ENCODE measurements around the gene PTPRJ. TPM values are rescaled to one million over a fixed set of nuclear protein-coding genes. Genes with fewer than 3 reads are reported as not detected.

The PTPRJ gene
- total RNA-seq, 1 experiment from 2014 or later, result 0.30 TPM

GRCh38 chr11:48101958-48102357 is 121.6 kb downstream of the PTPRJ start:
- DNase-seq (ENCODE audit: unreplicated experiment), result no peak
- Mint-ChIP-seq H3K4me1 (ENCODE audit: insufficient read depth, unreplicated experiment) (peaks cover 2% of the 10 kb centered on the region), H3K27me3 (ENCODE audit: insufficient read depth, unreplicated experiment) (no peaks in the 10 kb centered on the region), H3K9me3 (ENCODE audit: unreplicated experiment) (no peaks in the 10 kb centered on the region), H3K36me3 (ENCODE audit: insufficient read depth, unreplicated experiment) (no peaks in the 10 kb centered on the region), H3K4me3 (ENCODE audit: unreplicated experiment) (no peak overlapping the region), H3K27ac (ENCODE audit: low read depth, unreplicated experiment) (no peak overlapping the region)
- BruUV-seq (replicated peaks), result no TSS peak
- TF ChIP-seq CTCF (IDR thresholded peaks at IDR 0.05; ENCODE audit: unreplicated experiment), result no peak
- ChIA-PET POLR2A (no interaction called here), CTCF (interaction anchor here (1.2 to 4.2 kb wide), 2 partner anchors 166 to 168 kb away, joined by 3 to 18 read pairs; no protein-coding TSS in a partner anchor)
- intact Hi-C loops (cut with micrococcal nuclease), result no loop called here

- no peak for TF ChIP-seq CTCF (IDR thresholded peaks at IDR 0.05; ENCODE audit: unreplicated experiment)
- no peaks in the 10 kb centered on the region for H3K27me3 Mint-ChIP-seq (ENCODE audit: insufficient read depth, unreplicated experiment)
- DNase-seq (ENCODE audit: unreplicated experiment), result no peak
- no peak overlapping the region for H3K4me3 Mint-ChIP-seq (ENCODE audit: unreplicated experiment)
- H3K9me3 Mint-ChIP-seq (ENCODE audit: unreplicated experiment), result no peaks in the 10 kb centered on the region
- no peak overlapping the region for H3K27ac Mint-ChIP-seq (ENCODE audit: low read depth, unreplicated experiment)
- CTCF ChIA-PET, result interaction anchor here (0.6 to 18.0 kb wide), 3 partner anchors 18 to 167 kb away, joined by 3 to 451 read pairs (median 3); no protein-coding TSS in a partner anchor
- intact Hi-C loops (cut with micrococcal nuclease), result no loop called here
- no peaks in the 10 kb centered on the region for H3K4me1 Mint-ChIP-seq (ENCODE audit: insufficient read depth, unreplicated experiment)
- BruUV-seq (replicated peaks), result no TSS peak
- no peaks in the 10 kb centered on the region for H3K36me3 Mint-ChIP-seq (ENCODE audit: insufficient read depth, unreplicated experiment)
- POLR2A ChIA-PET, result interaction anchor here (0.6 kb wide), 1 partner anchor 46 kb away, joined by 4 read pairs; no protein-coding TSS in a partner anchor
Measured at GRCh38 chr11:48103621-48104567, 123.5 kb downstream of the PTPRJ start.

- no TSS peak for BruUV-seq (replicated peaks)
- no peaks in the 10 kb centered on the region for H3K9me3 Mint-ChIP-seq (ENCODE audit: unreplicated experiment)
- ChIA-PET CTCF (interaction anchor here (0.7 to 18.0 kb wide), 3 partner anchors 54 to 168 kb away, joined by 3 to 451 read pairs (median 3); no protein-coding TSS in a partner anchor), POLR2A (interaction anchor here (0.6 kb wide), 1 partner anchor 46 kb away, joined by 4 read pairs; no protein-coding TSS in a partner anchor)
- H3K27me3 Mint-ChIP-seq (ENCODE audit: insufficient read depth, unreplicated experiment), result no peaks in the 10 kb centered on the region
- H3K36me3 Mint-ChIP-seq (ENCODE audit: insufficient read depth, unreplicated experiment), result no peaks in the 10 kb centered on the region
- TF ChIP-seq CTCF (IDR thresholded peaks at IDR 0.05; ENCODE audit: unreplicated experiment), result no peak
- intact Hi-C loops (cut with micrococcal nuclease), result no loop called here
- no peaks in the 10 kb centered on the region for H3K4me1 Mint-ChIP-seq (ENCODE audit: insufficient read depth, unreplicated experiment)
- no peak overlapping the region for H3K4me3 Mint-ChIP-seq (ENCODE audit: unreplicated experiment)
- DNase-seq (ENCODE audit: unreplicated experiment), result no peak
- H3K27ac Mint-ChIP-seq (ENCODE audit: low read depth, unreplicated experiment), result no peak overlapping the region
Measured at GRCh38 chr11:48104568-48104924, 124.2 kb downstream of the PTPRJ start.

Data from MCF 10A (cell line).